HCT116 (cell line): ENCODE data around the gene DENND2D.

ENCODE experiments used
- CTCF ChIP-seq, 3 experiments: fragments of 200-600 bp in 1 of 3; sonication (generic) in 1 of 3; IDR thresholded peaks in 2 of 3; conservative IDR thresholded peaks in 1 of 3; 2 replicates each; pipeline ENCODE4 v1.5.1; 2012 to 2017; ENCODE audit warnings: low read depth in 2 of 3, low read length in 2 of 3, antibody characterized with exemption in 1 of 3, borderline replicate concordance in 1 of 3, control low read depth in 1 of 3, mild to moderate bottlenecking in 1 of 3, mixed read lengths in 1 of 3, mixed run types in 1 of 3, moderate library complexity in 1 of 3; ENCODE audit not compliant: insufficient read depth in 1 of 3
- EZH2 ChIP-seq: fragments of 200-600 bp; sonication (generic); IDR thresholded peaks from 2 replicates; pipeline ENCODE4 v1.6.1; 2017; ENCODE audit warnings: antibody characterized with exemption, mixed run types
- EZH2phosphoT487 ChIP-seq: fragments of 200-600 bp; IDR thresholded peaks from 2 replicates; pipeline ENCODE4 v1.6.1; 2018; ENCODE audit warnings: antibody characterized with exemption, borderline replicate concordance
- FOSL1 ChIP-seq: IDR thresholded peaks from 2 replicates; pipeline ENCODE4 v1.6.1; 2012; ENCODE audit warnings: low read depth
- POLR2A ChIP-seq: IDR thresholded peaks from 2 replicates; pipeline ENCODE4 v1.7.0; 2011; ENCODE audit warnings: borderline replicate concordance; ENCODE audit not compliant: insufficient read depth, insufficient read length; ENCODE audit errors: extremely low read depth
- POLR2AphosphoS5 ChIP-seq: IDR thresholded peaks from 2 replicates; pipeline ENCODE4 v1.6.1; 2011; ENCODE audit warnings: mild to moderate bottlenecking, low read depth, low read length, moderate library complexity
- SIN3A ChIP-seq: IDR thresholded peaks from 2 replicates; pipeline ENCODE4 v1.6.1; 2012; ENCODE audit warnings: low read depth
- SP1 ChIP-seq: IDR thresholded peaks from 2 replicates; pipeline ENCODE4 v1.6.1; 2012; ENCODE audit warnings: low read depth
- TF ChIP-seq, protein P1 (sequence below): IDR thresholded peaks from 2 replicates; pipeline ENCODE4 v1.6.1; 2012

GRCh38 chr1:111204983-111205713 lies 4.7 kb upstream of the DENND2D start:
- no peak for TF ChIP-seq EZH2
- TF ChIP-seq CTCF (IDR thresholded peaks at IDR 0.05 in 2 of 3, conservative IDR thresholded peaks at IDR 0.05 in 1 of 3; ENCODE audit: borderline replicate concordance in 1 of 3, insufficient read depth in 1 of 3, low read depth in 2 of 3, low read length in 2 of 3), result no peak
- no peak for TF ChIP-seq POLR2AphosphoS5
- no peak for TF ChIP-seq POLR2A
- no peak for TF ChIP-seq SIN3A
- TF ChIP-seq, protein P1, sequence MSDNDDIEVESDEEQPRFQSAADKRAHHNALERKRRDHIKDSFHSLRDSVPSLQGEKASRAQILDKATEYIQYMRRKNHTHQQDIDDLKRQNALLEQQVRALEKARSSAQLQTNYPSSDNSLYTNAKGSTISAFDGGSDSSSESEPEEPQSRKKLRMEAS, result no peak
- TF ChIP-seq FOSL1, result no peak
- TF ChIP-seq SP1, result no peak
- no peak for TF ChIP-seq EZH2phosphoT487
